Suprapubic skin (tissue), 4 donors: ENCODE results near the gene ARHGAP29. TPM values are rescaled to one million over a fixed set of nuclear protein-coding genes. Genes with fewer than 3 reads are reported as not detected.

ENCODE experiments used
- DNase-seq, 2 donors: peaks; one replicate each; pipeline ENCODE4 v3.0.0-alpha.2; 2019; ENCODE audit warnings: low spot score in 2 of 2
- H3K27ac ChIP-seq: fragments of 200-600 bp; sonication (generic); one replicate; pipeline ENCODE4 v1.5.1; 2019
- H3K27me3 ChIP-seq: fragments of 200-600 bp; sonication (generic); one replicate; pipeline ENCODE4 v1.5.1; 2019
- H3K36me3 ChIP-seq: fragments of 200-600 bp; sonication (generic); one replicate; pipeline ENCODE4 v1.5.1; 2019
- H3K4me1 ChIP-seq: fragments of 200-600 bp; sonication (generic); one replicate; pipeline ENCODE4 v1.5.1; 2019
- H3K4me3 ChIP-seq: fragments of 200-600 bp; sonication (generic); one replicate; pipeline ENCODE4 v1.5.1; 2019; ENCODE audit warnings: mild to moderate bottlenecking
- H3K9me3 ChIP-seq: fragments of 200-600 bp; sonication (generic); one replicate; pipeline ENCODE4 v1.5.1; 2019
- EP300 ChIP-seq: sonication (generic); formaldehyde crosslinking; IDR thresholded peaks from one replicate; pipeline ENCODE4 v1.6.1; 2017; ENCODE audit warnings: antibody characterized with exemption
- POLR2A ChIP-seq, 2 donors: fragments of 450-650 bp; IDR thresholded peaks; one replicate each; pipeline ENCODE4 v1.6.1; 2017; ENCODE audit warnings: antibody characterized with exemption in 2 of 2, mild to moderate bottlenecking in 2 of 2, moderate library complexity in 2 of 2
- POLR2AphosphoS5 ChIP-seq, 3 donors: sonication (generic); formaldehyde crosslinking; IDR thresholded peaks; one replicate each; pipeline ENCODE4 v1.6.1; 2017; ENCODE audit warnings: antibody characterized with exemption in 3 of 3
- WGBS: methylation state at CpG from one replicate; pipeline ENCODE4 v1.1.5; 2018; 5-methylcytosine and 5-hydroxymethylcytosine counted together
- total RNA-seq, 4 donors: library from RNA; depleted of rRNA; stranded (reverse); fragments of >200 nt; gene quantifications; one replicate each; pipeline ENCODE4 v1.1.0, GENCODE V29; 2016
- TF ChIP-seq, protein P1 (sequence below), 2 donors: fragments of 200-600 bp in 1 of 2; fragments of 450-650 bp in 1 of 2; sonication (generic) in 1 of 2; IDR thresholded peaks; one replicate each; pipeline ENCODE4 v1.5.1; 2016 to 2019; ENCODE audit warnings: antibody characterized with exemption in 2 of 2, mild to moderate bottlenecking in 1 of 2, moderate library complexity in 1 of 2

The ARHGAP29 gene
- total RNA-seq, 4 donors from 2014 or later, result 23.4 to 38.3 (median 28.6) TPM

DNA sequence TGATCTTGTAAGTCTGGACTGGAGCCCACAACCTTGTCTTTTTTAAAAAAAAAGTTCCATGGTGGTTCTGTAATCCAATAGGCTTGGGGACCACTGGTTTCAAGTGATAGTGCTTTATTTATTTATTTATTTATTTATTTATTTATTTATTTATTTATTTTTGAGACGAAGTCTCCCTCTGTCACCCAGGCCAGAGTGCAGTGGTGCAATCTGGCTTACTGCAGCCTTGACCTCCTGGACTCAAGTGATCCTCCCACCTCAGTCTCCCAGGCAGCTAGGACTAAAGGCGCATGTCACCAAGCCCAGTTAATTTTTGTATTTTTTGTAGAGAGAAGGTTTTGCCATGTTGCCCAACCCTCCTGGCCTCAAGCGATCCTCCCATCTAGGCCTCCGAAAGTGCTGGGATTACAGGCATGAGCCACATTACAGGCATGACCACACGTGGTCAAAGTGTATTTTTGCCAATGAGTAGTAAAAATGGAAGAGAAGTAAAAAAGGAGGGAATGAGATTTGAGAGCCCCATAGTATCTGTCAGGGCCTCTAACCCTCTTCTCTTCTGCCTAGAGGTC lies 44.8 kb upstream of the ARHGAP29 start:
- WGBS, result 95% methylated on average over 5 of the region's 5 CpGs
- H3K9me3 ChIP-seq, result no peaks in the 10 kb centered on the region
- H3K36me3 ChIP-seq, result no peaks in the 10 kb centered on the region
- no peak overlapping the region for H3K27ac ChIP-seq
- peaks cover 3% of the 10 kb centered on the region for H3K27me3 ChIP-seq
- TF ChIP-seq, protein P1, sequence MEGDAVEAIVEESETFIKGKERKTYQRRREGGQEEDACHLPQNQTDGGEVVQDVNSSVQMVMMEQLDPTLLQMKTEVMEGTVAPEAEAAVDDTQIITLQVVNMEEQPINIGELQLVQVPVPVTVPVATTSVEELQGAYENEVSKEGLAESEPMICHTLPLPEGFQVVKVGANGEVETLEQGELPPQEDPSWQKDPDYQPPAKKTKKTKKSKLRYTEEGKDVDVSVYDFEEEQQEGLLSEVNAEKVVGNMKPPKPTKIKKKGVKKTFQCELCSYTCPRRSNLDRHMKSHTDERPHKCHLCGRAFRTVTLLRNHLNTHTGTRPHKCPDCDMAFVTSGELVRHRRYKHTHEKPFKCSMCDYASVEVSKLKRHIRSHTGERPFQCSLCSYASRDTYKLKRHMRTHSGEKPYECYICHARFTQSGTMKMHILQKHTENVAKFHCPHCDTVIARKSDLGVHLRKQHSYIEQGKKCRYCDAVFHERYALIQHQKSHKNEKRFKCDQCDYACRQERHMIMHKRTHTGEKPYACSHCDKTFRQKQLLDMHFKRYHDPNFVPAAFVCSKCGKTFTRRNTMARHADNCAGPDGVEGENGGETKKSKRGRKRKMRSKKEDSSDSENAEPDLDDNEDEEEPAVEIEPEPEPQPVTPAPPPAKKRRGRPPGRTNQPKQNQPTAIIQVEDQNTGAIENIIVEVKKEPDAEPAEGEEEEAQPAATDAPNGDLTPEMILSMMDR (IDR thresholded peaks at IDR 0.05), result no peak
- TF ChIP-seq POLR2AphosphoS5 (IDR thresholded peaks at IDR 0.05) (no peak), EP300 (no peak), POLR2A (IDR thresholded peaks at IDR 0.05) (no peak)
- H3K4me3 ChIP-seq, result no peak overlapping the region
- no peak for DNase-seq
- no peaks in the 10 kb centered on the region for H3K4me1 ChIP-seq

DNA sequence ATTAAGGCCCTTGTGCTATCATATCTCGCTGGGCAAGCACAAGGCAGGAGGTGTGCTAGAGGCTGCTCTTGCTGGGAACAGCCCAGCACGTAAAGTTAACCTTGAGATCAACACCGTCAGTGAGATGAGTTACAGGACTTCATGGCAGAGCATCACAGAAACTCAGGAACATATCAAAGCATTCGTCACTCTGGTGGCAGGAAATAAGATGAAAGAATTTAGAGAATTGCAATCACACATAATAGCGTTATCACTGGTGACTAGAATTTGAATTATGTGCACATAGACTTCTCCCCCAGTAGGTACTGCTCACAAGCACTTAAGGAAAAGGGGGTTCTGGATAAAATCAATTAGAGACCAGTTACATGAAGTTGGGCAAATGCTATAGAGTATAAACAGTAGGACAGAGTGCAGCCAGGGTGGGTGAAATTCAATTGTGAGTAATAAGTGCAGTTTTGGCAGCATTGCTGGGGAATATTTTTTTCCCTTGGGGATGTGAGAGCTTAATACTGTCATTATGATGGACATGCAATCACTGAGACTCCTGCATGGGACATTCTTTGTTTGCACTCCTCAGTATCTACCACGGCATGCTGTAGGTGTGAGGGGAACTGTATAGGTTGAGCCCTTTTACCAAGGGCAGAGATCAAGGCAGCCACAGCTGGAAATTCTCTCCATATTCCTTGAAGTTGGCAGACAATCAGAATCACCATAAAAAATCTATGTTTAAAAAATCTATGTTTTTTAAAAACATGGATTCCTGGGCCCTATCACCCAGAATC lies 44.2 kb upstream of the ARHGAP29 start:
- Histone ChIP-seq H3K36me3 (no peaks in the 10 kb centered on the region), H3K4me1 (no peaks in the 10 kb centered on the region), H3K27me3 (peaks cover 3% of the 10 kb centered on the region), H3K27ac (no peak overlapping the region), H3K9me3 (no peaks in the 10 kb centered on the region), H3K4me3 (no peak overlapping the region)
- no peak for TF ChIP-seq POLR2AphosphoS5 (IDR thresholded peaks at IDR 0.05)
- 76% methylated on average over 6 of the region's 6 CpGs for WGBS
- DNase-seq, result no peak

DNA sequence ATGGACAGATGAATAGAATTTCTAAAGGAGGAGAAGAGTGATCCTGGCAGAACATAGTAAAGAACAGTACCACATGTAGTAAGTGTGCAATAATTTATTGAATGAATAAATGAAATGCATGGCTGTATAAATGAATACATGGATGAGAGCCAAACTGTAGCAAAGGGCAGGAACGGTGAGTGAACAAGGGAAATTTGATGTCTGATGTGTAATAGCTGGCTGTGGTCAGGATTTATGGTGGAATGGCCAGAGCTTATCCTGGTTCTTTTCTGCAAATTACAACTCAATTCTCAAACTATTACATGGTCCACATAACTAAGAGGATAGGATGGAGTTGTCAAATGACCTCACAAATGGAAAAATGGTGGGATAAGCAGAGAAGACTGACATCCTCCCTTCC lies 43.2 kb upstream of the ARHGAP29 start:
- no peak for TF ChIP-seq POLR2A (IDR thresholded peaks at IDR 0.05)
- no peak for TF ChIP-seq EP300
- no peak for TF ChIP-seq POLR2AphosphoS5 (IDR thresholded peaks at IDR 0.05)
- TF ChIP-seq, protein P1 (IDR thresholded peaks at IDR 0.05), result no peak
- no peak for DNase-seq
- WGBS, result 51% methylated on average over 1 of the region's 1 CpG
- H3K9me3 ChIP-seq, result no peaks in the 10 kb centered on the region
- H3K27me3 ChIP-seq, result peaks cover 3% of the 10 kb centered on the region
- H3K4me1 ChIP-seq, result no peaks in the 10 kb centered on the region
- no peak overlapping the region for H3K27ac ChIP-seq
- H3K36me3 ChIP-seq, result no peaks in the 10 kb centered on the region
- H3K4me3 ChIP-seq, result no peak overlapping the region

DNA sequence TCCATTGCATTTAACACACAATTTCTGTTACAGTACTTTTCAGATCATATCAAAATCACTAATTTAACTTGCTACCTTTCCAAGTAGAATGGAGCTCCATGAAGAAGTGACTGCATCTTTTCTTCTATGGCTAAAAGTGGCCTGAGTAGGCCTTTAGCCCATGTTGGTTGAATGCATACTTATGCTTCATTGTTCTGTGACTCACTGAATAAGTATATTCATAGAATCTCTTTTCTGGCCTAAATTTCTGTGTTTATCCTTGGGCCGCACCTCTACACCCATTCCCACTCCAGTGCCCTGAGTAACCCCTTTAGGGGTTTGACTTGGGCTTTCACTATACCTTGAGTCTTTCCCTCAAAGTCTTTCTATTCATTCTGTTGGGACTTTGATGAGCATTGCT lies 42.1 kb upstream of the ARHGAP29 start:
- Histone ChIP-seq H3K27me3 (peaks cover under 1% of the 10 kb centered on the region), H3K27ac (no peak overlapping the region)
- 94% methylated on average over 1 of the region's 1 CpG for WGBS

DNA sequence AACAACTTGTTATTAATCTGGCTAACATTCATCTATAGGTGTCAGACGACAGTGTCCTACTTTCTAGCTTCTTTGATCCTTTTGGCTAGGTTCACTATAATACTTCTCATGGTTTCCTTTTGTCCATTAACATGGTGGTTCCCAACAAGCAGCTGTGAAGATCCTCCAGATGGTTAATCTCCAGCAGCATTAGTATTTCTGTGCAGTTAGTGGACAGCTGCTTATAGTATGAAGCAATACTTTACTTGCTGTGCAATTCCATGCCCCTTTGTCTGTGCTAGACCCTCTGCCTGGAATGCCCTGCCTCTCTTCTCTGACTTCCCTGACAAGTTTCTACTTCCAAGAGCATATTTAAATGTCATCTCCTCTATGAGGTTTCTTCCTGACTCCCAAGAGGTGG lies 41.7 kb upstream of the ARHGAP29 start:
- Histone ChIP-seq H3K36me3 (no peaks in the 10 kb centered on the region), H3K27ac (no peak overlapping the region), H3K4me1 (no peaks in the 10 kb centered on the region), H3K4me3 (no peak overlapping the region), H3K27me3 (no peaks in the 10 kb centered on the region), H3K9me3 (no peaks in the 10 kb centered on the region)
- DNase-seq, result no peak
- TF ChIP-seq POLR2A (IDR thresholded peaks at IDR 0.05) (no peak), EP300 (no peak), POLR2AphosphoS5 (IDR thresholded peaks at IDR 0.05) (no peak)
- TF ChIP-seq, protein P1 (IDR thresholded peaks at IDR 0.05), result no peak
- 71% methylated on average over 1 of the region's 1 CpG for WGBS

More for the DNA sequence above, 42.1 kb upstream of the ARHGAP29 start:
- TF ChIP-seq EP300 (no peak), POLR2A (IDR thresholded peaks at IDR 0.05) (no peak), POLR2AphosphoS5 (IDR thresholded peaks at IDR 0.05) (no peak)
- TF ChIP-seq, protein P1 (IDR thresholded peaks at IDR 0.05), result no peak
- DNase-seq, result no peak
- no peaks in the 10 kb centered on the region for H3K36me3 ChIP-seq
- H3K9me3 ChIP-seq, result no peaks in the 10 kb centered on the region
- H3K4me1 ChIP-seq, result no peaks in the 10 kb centered on the region
- no peak overlapping the region for H3K4me3 ChIP-seq
